Ovary (tissue), 3 donors: ENCODE results near the gene POLL.

Source experiments
- EP300 ChIP-seq: sonication (generic); formaldehyde crosslinking; IDR thresholded peaks from one replicate; pipeline ENCODE4 v1.6.1; 2017; ENCODE audit warnings: antibody characterized with exemption
- POLR2A ChIP-seq: fragments of 450-650 bp; IDR thresholded peaks from one replicate; pipeline ENCODE4 v1.6.1; 2017; ENCODE audit warnings: antibody characterized with exemption, mild to moderate bottlenecking, moderate library complexity
- TF ChIP-seq, protein P1 (sequence below), 3 donors: fragments of 450-650 bp in 2 of 3; fragments of 200-600 bp in 1 of 3; IDR thresholded peaks; one replicate each; pipeline versions ENCODE4 v1.5.1 to v1.8.0; 2016 to 2022; ENCODE audit warnings: antibody characterized with exemption in 3 of 3, mild to moderate bottlenecking in 1 of 3
- donor health status: DM: no; HTN: no; CAD: no.

DNA sequence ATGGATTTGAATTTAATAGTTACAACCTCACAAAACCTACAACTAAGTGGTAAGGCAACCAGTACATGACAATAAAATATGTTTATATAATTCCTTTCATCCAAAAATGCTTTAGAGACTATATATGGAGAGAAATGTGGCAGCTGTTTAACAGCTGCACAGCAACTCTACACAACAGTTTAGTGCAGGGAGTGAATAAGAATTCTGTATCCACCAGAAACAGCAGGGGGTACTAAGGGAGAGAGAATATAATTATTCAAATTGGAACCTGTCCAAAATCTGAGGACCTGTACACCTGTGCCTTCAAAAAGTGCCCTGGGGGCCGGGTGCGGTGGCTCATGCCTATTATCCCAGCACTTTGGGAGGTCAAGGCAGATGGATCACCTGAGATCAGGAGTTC is 49.6 kb downstream of the POLL start:
- TF ChIP-seq, protein P1, sequence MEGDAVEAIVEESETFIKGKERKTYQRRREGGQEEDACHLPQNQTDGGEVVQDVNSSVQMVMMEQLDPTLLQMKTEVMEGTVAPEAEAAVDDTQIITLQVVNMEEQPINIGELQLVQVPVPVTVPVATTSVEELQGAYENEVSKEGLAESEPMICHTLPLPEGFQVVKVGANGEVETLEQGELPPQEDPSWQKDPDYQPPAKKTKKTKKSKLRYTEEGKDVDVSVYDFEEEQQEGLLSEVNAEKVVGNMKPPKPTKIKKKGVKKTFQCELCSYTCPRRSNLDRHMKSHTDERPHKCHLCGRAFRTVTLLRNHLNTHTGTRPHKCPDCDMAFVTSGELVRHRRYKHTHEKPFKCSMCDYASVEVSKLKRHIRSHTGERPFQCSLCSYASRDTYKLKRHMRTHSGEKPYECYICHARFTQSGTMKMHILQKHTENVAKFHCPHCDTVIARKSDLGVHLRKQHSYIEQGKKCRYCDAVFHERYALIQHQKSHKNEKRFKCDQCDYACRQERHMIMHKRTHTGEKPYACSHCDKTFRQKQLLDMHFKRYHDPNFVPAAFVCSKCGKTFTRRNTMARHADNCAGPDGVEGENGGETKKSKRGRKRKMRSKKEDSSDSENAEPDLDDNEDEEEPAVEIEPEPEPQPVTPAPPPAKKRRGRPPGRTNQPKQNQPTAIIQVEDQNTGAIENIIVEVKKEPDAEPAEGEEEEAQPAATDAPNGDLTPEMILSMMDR (IDR thresholded peaks at IDR 0.05): no peak
- TF ChIP-seq POLR2A (no peak), EP300 (no peak)
